ENCODE data around the gene SOST.

Gene SOST

GRCh38 chr17:43801844-43802243, 43.3 kb upstream of the SOST start (continued):
- TF ChIP-seq ZNF23 (tag by site-specific recombination; IDR thresholded peaks at IDR 0.05; ENCODE audit: borderline replicate concordance) (no peak), ZSCAN16 (tag by site-specific recombination; IDR thresholded peaks at IDR 0.05) (no peak), ZNF138 (tag by site-specific recombination; IDR thresholded peaks at IDR 0.05; ENCODE audit: borderline replicate concordance) (no peak), CTCF (tag by site-specific recombination; IDR thresholded peaks at IDR 0.05) (no peak), ZNF701 (tag by site-specific recombination; IDR thresholded peaks at IDR 0.05) (no peak)

- ChIA-PET CTCF (interaction anchor here (0.8 to 1.9 kb wide), 2 partner anchors 34 to 46 kb away, joined by 4 to 5 read pairs; partner anchors contain the start of gene CD300LG), POLR2A (no interaction called here)
- TF ChIP-seq ZNF664 (tag by site-specific recombination; IDR thresholded peaks at IDR 0.05), result no peak
- no peak for TF ChIP-seq ZNF501 (tag by site-specific recombination; IDR thresholded peaks at IDR 0.05)
- TF ChIP-seq ZBTB48 (tag by site-specific recombination; IDR thresholded peaks at IDR 0.05), result no peak
- TF ChIP-seq ZNF138 (tag by site-specific recombination; IDR thresholded peaks at IDR 0.05; ENCODE audit: borderline replicate concordance), result no peak
- TF ChIP-seq SALL2 (tag by site-specific recombination; IDR thresholded peaks at IDR 0.05; ENCODE audit: borderline replicate concordance), result no peak
- TF ChIP-seq ZNF133 (tag by site-specific recombination; IDR thresholded peaks at IDR 0.05), result no peak
- TF ChIP-seq ZNF146 (tag by site-specific recombination; IDR thresholded peaks at IDR 0.05), result no peak
- TF ChIP-seq ZNF362 (tag by site-specific recombination; IDR thresholded peaks at IDR 0.05), result no peak
- TF ChIP-seq ZBTB21 (tag by site-specific recombination; IDR thresholded peaks at IDR 0.05), result no peak
- no peak for TF ChIP-seq ZNF544 (tag by site-specific recombination; IDR thresholded peaks at IDR 0.05)
- no peak for TF ChIP-seq ZNF704 (tag by site-specific recombination; IDR thresholded peaks at IDR 0.05)
- no peak for TF ChIP-seq ZNF214 (tag by site-specific recombination; IDR thresholded peaks at IDR 0.05; ENCODE audit: borderline replicate concordance)
- no peak for TF ChIP-seq PATZ1 (tag by site-specific recombination; IDR thresholded peaks at IDR 0.05)
- no peak for TF ChIP-seq REST (tag by site-specific recombination; IDR thresholded peaks at IDR 0.05)
- TF ChIP-seq SETDB1 (IDR thresholded peaks at IDR 0.05; ENCODE audit: insufficient read length, low read length), result no peak
- no peak for TF ChIP-seq ZNF23 (tag by site-specific recombination; IDR thresholded peaks at IDR 0.05; ENCODE audit: borderline replicate concordance)
- H3K4me1 ChIP-seq (ENCODE audit: control insufficient read depth, insufficient read depth, low read length), result no peaks in the 10 kb centered on the region
- H3K36me3 ChIP-seq (ENCODE audit: control insufficient read depth in 2 of 2, insufficient read depth in 1 of 2, low read length in 2 of 2), result peaks cover 3 to 18% of the 10 kb centered on the region in 2 experiments
- H3K27ac ChIP-seq (ENCODE audit: extremely low read depth, low read depth, low read length), result no peak overlapping the region
- H3K9me3 ChIP-seq (ENCODE audit: control insufficient read depth, insufficient read depth, low read depth, low read length), result no peaks in the 10 kb centered on the region
- no peak overlapping the region for H3K4me3 ChIP-seq (ENCODE audit: low read depth, low read length)
These were observed 42.1 kb upstream of the SOST start for GRCh38 chr17:43800736-43801135.
